Activated CD4-positive, alpha-beta T cell treated with anti-CD3 and anti-CD28 coated beads for 24 hours (primary cell): Measurements from ENCODE around the gene SMAD3.

Source experiments
- DNase-seq, 2 donors: peaks; one replicate each; pipeline ENCODE4 v3.0.0-alpha.2; 2020; ENCODE audit warnings: low read depth in 2 of 2

Gene SMAD3

GRCh38 chr15:67096546-67097294, 31.3 kb downstream of the SMAD3 start:
- no peak for DNase-seq

GRCh38 chr15:67097424-67097823, 32.0 kb downstream of the SMAD3 start:
- DNase-seq: no peak

GRCh38 chr15:67097930-67098740, 32.7 kb downstream of the SMAD3 start:
- DNase-seq: no peak

GRCh38 chr15:67098768-67099282, 33.4 kb downstream of the SMAD3 start:
- no peak for DNase-seq

GRCh38 chr15:67100124-67100791, 34.9 kb downstream of the SMAD3 start:
- DNase-seq: no peak

GRCh38 chr15:67100801-67101581, 35.6 kb downstream of the SMAD3 start:
- DNase-seq: peak; percentile 51 to 58

- no peak for DNase-seq
Measured at GRCh38 chr15:67101911-67102598, 36.7 kb downstream of the SMAD3 start.

GRCh38 chr15:67102599-67102929, 37.2 kb downstream of the SMAD3 start:
- no peak for DNase-seq

- no peak for DNase-seq
Measured at GRCh38 chr15:67103021-67103420, 37.6 kb downstream of the SMAD3 start.

- no peak for DNase-seq
Measured at GRCh38 chr15:67103432-67103831, 38.0 kb downstream of the SMAD3 start.

GRCh38 chr15:67103869-67104268, 38.5 kb downstream of the SMAD3 start:
- DNase-seq: no peak

- DNase-seq: no peak
Measured at GRCh38 chr15:67104510-67104909, 39.1 kb downstream of the SMAD3 start.

- no peak for DNase-seq
Measured at GRCh38 chr15:67105065-67105951, 39.9 kb downstream of the SMAD3 start.

GRCh38 chr15:67105991-67106763, 40.8 kb downstream of the SMAD3 start:
- DNase-seq: no peak

GRCh38 chr15:67106764-67107013, 41.3 kb downstream of the SMAD3 start:
- no peak for DNase-seq

GRCh38 chr15:67107014-67107812, 41.8 kb downstream of the SMAD3 start:
- DNase-seq: no peak

GRCh38 chr15:67108122-67108961, 42.9 kb downstream of the SMAD3 start:
- no peak for DNase-seq
